Nephron progenitor cell (in vitro differentiated cells): ENCODE data around the gene CDC42EP5.
A peak's percentile ranks its signal among the peaks of the same experiment; 100 is the strongest.

Experiments used
- DNase-seq: peaks from one replicate; pipeline ENCODE4 v3.0.0; 2021
- H3K27ac Mint-ChIP-seq: 2 replicates; pipeline ENCODE4 v1.8.0; 2021; ENCODE audit warnings: mild to moderate bottlenecking, moderate library complexity, mixed read lengths
- H3K27me3 Mint-ChIP-seq: 2 replicates; pipeline ENCODE4 v1.8.0; 2021; ENCODE audit warnings: mild to moderate bottlenecking, low read depth, mixed read lengths; ENCODE audit not compliant: poor library complexity
- H3K36me3 Mint-ChIP-seq: 2 replicates; pipeline ENCODE4 v1.8.0; 2021; ENCODE audit warnings: low read depth, mixed read lengths
- H3K4me1 Mint-ChIP-seq: 2 replicates; pipeline ENCODE4 v1.8.0; 2021; ENCODE audit warnings: mixed read lengths
- H3K4me3 Mint-ChIP-seq: 2 replicates; pipeline ENCODE4 v1.8.0; 2021; ENCODE audit warnings: mild to moderate bottlenecking, moderate library complexity, mixed read lengths
- H3K9me3 Mint-ChIP-seq: 2 replicates; pipeline ENCODE4 v1.8.0; 2021; ENCODE audit warnings: mild to moderate bottlenecking, moderate library complexity, mixed read lengths
- CTCF ChIP-seq: fragments of 200-600 bp; sonication (generic); IDR thresholded peaks from 2 replicates; pipeline ENCODE4 v1.5.0; 2021; ENCODE audit warnings: antibody characterized with exemption

Gene CDC42EP5

GRCh38 chr19:54465426-54466109, 7.5 kb downstream of the CDC42EP5 start:
- Mint-ChIP-seq H3K27ac (no peak overlapping the region), H3K27me3 (peaks cover 64% of the 10 kb centered on the region), H3K4me3 (peak overlapping the region; percentile 64), H3K9me3 (peaks cover 4% of the 10 kb centered on the region), H3K4me1 (peaks cover 33% of the 10 kb centered on the region), H3K36me3 (no peaks in the 10 kb centered on the region)
- TF ChIP-seq CTCF, result no peak
- no peak for DNase-seq

- Mint-ChIP-seq H3K9me3 (peaks cover 4% of the 10 kb centered on the region), H3K4me3 (peak overlapping the region; percentile 91), H3K36me3 (peaks cover 3% of the 10 kb centered on the region), H3K27me3 (peaks cover 57% of the 10 kb centered on the region), H3K4me1 (peaks cover 28% of the 10 kb centered on the region), H3K27ac (peak overlapping the region; percentile 99)
- peak; percentile 88 for DNase-seq
- TF ChIP-seq CTCF, result no peak
These were observed 8.3 kb downstream of the CDC42EP5 start for GRCh38 chr19:54464630-54465425.

- H3K9me3 Mint-ChIP-seq, result peaks cover 4% of the 10 kb centered on the region
- peak overlapping the region; percentile 99 for H3K27ac Mint-ChIP-seq
- H3K4me3 Mint-ChIP-seq, result peak overlapping the region; percentile 91
These were observed 9.0 kb downstream of the CDC42EP5 start for GRCh38 chr19:54464044-54464629.

GRCh38 chr19:54463531-54464043, 9.5 kb downstream of the CDC42EP5 start, which contains the start of gene LENG9:
LENG9 (minus strand) TSS chr19:54463778; CDS start chr19:54463526, 252 bp downstream.
- H3K4me3 Mint-ChIP-seq, result peak within 1 kb of the TSS; percentile 91
- DNase-seq, result peak; percentile 99
- peaks cover 45% of the 10 kb centered on the region for H3K27me3 Mint-ChIP-seq
- H3K9me3 Mint-ChIP-seq, result peaks cover 4% of the 10 kb centered on the region
- TF ChIP-seq CTCF, result no peak
- peak within 1 kb of the TSS; percentile 99 for H3K27ac Mint-ChIP-seq
- H3K36me3 Mint-ChIP-seq, result peaks cover 14% of the 10 kb centered on the region
- peaks cover 32% of the 10 kb centered on the region for H3K4me1 Mint-ChIP-seq

More at GRCh38 chr19:54464044-54464629, 9.0 kb downstream of the CDC42EP5 start:
- Mint-ChIP-seq H3K36me3 (peaks cover 9% of the 10 kb centered on the region), H3K4me1 (peaks cover 28% of the 10 kb centered on the region), H3K27me3 (peaks cover 50% of the 10 kb centered on the region)
- no peak for TF ChIP-seq CTCF
- peak; percentile 89 for DNase-seq

GRCh38 chr19:54462655-54463530, 10.2 kb downstream of the CDC42EP5 start:
- no peak for TF ChIP-seq CTCF
- no peak overlapping the region for H3K27ac Mint-ChIP-seq
- H3K27me3 Mint-ChIP-seq, result peaks cover 38% of the 10 kb centered on the region
- DNase-seq, result peak; percentile 59
- peaks cover 32% of the 10 kb centered on the region for H3K4me1 Mint-ChIP-seq
- H3K4me3 Mint-ChIP-seq, result peak overlapping the region; percentile 34
- H3K9me3 Mint-ChIP-seq, result peaks cover 4% of the 10 kb centered on the region
- peaks cover 21% of the 10 kb centered on the region for H3K36me3 Mint-ChIP-seq
